HG03378 (cell line): ENCODE data around the gene TSPAN9.

ENCODE experiments used
- ATAC-seq: cut with Tn5 transposase; IDR thresholded peaks from one replicate; pipeline ENCODE4 v1.9.1; 2021; ENCODE audit warnings: mild to moderate bottlenecking, moderate library complexity; ENCODE audit not compliant: unreplicated experiment

Gene TSPAN9

DNA sequence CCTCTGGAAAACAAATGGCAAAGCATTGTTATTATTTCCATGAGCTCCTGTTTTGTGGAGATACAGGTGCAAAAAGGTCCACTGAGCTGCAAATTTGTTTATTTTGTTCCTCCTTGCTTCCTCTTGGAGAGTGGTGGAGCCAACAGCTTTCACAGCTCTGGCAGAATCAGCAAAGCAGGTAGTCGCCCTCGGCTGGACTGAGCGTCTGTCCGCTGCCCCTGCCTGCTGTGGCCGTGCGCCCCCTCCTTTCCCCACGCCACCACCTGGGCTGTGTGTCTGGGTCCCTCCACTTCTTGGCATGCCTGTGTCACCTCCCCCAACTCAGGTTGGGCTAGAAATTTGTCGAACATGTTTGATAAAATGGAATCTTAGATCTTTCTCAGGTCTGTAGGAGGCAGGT is 188.2 kb downstream of the TSPAN9 start:
- ATAC-seq: no peak

DNA sequence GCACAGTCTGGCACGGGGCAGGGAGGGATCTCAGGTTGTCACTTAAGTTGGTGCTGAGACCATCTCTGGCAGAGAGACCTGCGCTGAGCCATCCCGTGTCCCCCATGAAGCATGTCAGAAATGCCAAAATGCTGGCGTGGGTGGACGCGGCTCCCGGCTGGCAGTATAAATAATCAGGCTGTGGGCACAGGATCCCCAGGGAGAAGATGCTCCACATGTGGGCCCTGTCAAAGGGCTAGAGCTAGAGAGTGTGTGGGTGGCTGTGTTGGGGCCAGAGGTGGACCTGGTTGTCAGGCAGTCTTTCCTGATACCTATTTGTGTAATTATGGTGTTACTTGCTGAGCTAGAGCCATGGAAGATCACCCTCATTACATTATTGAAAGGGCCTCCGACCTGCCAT is 189.5 kb downstream of the TSPAN9 start:
- ATAC-seq: no peak

DNA sequence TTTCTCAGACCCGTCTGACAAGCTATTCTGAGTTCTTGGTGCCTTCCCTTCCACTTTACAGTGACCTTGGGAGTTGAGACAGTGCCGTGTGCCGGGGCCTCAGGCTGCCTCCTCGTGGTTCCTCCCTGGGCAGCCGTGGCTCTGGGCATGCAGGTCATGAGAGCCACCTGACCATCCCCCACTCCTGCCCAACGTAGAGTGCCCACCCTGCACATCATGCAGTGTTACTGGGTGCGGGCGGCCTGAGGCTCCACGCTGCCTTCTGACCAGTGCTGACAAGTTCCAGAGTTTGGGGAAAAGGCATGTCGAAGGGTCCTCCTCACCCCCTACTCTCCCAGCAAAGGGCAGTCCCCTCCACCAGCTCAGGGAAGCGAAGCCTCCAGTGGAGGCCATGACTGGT is 190.5 kb downstream of the TSPAN9 start:
- ATAC-seq: no peak

DNA sequence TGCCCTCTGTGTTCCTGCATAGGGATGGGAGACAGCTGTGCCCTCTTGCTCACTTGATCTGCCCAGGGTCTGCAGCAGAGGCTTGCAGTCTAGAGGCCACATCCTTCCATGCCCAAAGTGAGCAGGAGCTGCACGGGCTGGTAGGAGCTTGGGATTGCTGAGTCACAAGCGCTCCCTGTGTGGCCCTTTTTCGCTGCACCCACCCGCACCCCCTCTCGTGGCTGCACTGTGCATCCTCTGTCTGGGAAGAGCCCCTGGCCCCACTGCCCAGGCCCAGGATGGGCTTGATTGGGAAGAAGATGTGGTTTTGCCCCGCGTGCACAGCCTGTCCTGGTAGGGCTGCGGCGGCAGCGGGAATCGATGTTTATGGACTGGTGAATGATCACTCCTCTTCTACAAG is 192.4 kb downstream of the TSPAN9 start:
- ATAC-seq: no peak

DNA sequence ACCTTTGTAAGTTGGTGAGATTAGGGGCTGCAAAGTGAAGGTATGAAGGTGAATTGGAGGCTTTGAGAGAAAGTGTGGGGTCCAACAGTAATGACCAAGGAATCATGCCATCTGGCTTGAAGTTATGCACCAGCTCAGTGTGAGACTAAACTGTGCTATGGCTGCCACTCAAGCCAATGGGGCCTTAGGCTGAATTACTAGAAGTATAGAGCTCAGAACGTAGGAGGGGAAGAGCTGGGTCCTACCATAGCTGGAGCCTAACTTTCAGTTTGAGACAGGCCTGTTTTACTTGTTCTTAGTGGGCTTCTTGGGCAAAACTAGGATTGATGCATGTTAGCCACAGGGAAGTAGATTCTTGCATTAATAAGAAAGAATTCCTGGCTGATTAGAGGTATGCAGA is 194.0 kb downstream of the TSPAN9 start:
- ATAC-seq: no peak

DNA sequence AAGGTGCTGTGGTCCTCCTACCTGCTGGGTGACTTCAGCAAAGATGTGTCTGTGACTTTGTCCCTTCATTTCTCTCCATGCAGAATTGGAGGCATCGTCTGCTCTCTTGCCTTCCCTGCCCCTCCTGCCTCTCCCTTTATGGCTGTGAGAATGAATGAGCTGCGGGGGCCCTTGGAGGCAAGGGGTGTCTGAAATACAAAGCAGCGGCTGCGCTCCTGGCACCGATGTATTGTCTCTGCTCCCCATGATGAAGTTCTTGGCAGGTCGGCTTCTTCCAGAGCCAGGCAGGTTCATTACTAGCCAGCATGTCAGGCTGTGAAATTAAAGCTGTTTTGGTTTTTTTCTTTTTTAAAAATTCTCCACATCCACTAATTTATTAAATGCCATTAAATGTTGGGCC is 194.5 kb downstream of the TSPAN9 start:
- ATAC-seq: no peak

DNA sequence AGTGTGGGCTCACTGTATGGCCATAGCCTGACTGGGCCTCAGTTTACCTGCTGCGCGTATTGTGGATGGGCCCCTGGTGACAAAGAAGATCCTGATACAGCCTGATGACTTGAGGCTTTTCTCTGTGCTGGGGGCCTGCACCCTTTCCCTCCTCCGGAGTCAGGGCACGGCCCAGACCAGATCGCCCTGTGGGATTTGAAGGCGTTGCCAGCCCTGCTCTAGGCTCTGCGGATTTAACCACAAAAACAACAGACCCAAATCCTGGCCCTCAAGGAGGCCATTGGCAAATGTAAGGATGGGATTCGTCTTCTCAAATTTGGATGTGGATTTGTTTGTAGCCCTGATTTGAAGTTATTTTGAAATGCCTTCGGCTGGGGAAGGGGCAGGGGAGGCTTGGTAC is 195.8 kb downstream of the TSPAN9 start:
- ATAC-seq: no peak

DNA sequence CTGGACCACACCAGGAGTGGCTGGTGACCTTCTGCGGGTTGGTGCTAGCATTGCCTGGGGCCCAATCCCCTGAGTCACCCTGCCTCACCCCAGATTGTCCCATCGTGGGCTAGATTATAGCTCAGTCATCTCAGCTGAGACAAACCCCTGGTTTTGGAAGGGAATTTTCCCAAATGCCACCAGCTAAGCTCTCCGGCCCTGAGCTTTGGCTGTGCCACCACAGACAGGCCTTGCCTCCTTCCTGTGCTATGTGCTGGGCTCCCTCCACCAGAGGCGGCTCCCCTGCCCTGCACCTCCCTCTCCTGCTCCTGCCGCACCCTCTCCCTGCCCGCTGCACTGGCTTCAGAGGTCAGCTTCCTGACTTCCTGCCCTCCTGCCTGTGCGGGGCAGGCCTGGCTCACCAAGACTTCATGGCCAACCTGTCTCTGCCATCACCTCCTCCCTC is 196.3 kb downstream of the TSPAN9 start:
- ATAC-seq: no peak

DNA sequence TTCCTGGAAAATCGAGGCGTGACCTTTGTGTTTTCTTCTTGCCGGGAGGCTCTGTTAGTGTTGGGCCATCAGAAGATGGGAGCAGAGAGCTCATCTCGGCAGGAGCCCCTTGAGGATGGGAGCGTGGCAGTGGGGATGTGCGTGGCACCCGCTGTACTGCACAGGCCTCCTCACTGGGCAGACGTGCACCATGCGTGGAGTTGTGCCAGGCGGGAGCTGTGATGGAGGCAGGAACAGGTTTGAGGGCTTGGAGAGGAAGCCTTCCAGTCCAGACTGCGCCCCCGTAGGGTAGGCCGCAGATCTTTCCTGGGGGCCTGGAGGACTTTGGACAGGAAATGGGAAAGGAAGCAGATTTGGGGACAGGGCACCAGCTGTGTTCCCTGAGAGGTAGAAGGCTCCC is 197.5 kb downstream of the TSPAN9 start:
- ATAC-seq: no peak

DNA sequence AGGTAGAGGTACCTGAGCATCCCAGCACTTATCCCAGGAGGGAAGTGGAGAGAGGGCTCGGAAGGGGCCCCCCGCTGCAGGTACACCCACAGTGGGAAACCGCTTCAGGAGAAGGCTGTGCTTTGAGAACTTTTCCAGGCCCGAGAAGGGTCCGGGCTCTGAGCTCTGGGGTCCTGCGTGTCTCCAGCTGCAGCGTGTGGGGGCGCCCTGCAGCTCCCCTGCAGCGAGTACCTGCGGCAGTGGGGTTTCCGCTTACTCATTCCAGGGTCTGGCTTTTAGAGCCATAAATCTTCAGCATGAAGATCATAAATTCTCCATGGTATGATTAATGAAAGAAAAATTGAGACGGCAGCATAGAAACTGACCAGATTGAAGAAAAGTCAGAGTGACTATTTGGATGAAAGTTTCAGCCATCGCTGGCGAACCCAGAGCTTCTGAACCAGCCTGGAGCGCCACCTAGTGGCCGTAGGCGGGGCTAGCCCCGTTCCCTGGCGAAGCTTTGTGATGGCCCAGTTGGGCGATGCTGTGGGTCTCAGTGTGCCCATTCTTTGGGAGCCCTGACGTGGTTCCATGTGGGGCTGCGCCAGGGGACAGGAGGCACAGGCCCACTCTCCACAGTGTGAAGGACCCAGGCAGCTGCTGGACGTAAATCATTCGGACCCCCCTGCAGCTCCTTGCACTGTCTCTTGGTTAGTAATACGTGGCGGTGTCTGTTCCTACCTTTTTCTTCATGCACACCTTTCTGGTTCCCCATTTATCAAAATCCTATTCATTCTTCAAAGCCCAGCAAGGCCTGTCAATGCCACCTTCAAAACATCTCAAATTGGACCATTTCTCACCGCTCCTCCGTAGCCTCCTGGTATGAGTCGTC is 198.2 kb downstream of the TSPAN9 start:
- ATAC-seq: no peak

DNA sequence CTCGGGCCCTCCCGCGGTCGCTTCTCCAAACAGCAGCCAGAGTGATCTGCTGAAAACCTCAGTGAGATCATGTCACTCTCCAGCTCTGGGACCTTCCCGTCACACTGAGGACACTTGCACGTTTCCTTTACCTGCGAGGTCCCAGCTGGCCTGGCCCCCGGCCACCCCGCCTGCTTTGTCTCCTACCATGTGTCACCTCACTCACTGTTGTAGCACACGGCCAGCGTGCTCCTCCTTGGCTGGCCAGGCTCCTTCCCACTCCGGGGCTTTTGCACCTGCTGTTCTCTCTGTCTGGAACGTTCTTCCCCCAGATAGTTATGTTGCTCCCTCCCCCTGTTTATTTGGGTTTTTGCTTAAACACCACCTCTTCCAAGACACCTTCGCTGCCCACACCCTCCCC is 199.0 kb downstream of the TSPAN9 start:
- no peak for ATAC-seq

DNA sequence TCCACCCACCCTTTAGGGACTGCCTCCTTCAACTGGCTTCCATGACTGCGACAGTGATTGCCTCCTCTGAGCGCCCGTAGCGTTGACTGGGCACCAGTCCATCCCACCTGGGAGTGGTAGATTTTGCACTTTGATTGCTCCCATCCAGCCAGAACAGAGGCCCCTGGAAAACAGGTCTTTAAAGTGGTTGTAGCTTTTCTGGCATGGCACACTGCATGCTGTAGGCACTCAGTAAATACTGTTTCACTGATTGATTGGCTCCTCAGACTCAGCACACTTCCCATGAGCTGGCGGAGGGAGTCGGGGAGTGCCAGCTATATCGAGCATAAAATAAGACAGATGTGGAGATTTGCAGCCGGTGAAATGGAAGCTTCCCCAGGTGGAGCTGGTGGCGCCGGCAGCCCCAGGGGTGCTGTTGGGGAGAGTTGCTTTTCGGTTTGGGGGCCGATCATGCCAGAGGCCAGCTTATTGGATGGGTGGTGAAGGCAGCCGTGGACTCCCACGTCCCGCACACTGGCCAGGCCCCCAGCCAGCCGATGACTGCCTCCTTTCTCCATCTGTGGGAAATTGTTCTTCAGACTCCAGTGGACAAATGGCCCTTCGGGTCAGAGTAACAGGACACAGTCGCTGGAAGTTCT is 200.2 kb downstream of the TSPAN9 start:
- no peak for ATAC-seq

DNA sequence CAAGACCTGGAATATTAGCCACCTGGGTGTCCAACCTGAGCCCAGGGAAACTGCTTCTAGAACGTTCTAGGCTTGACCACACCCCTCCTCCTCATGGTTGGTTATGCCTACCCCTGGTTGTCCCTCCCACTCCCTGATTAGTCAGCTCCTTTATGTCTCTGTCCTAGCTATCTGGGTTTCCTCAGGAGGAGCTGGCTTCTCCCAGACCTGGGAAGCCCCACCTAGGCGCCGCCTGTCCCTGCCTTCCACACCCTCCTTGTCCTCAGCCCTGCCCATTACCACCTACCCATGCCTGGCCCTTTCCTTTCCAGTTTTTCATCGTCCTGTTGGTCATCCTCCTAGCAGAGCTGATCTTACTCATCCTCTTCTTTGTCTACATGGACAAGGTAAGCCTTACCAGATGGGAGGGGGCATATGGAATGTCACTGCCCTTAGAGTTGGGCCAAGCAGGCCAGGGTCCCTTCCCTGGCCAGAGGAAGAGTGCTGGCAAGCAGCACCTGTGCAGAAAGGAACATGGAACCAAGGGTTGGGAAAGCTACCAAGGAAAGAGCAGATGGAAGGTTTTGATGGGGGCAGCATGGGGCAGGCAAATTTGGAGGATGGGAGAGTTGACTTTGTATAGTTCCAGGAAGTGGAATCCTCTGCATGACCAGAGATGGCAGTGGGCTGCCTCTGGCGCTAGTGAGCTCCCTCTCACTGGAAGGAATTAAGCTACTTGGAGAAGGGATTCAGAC is 201.7 kb downstream of the TSPAN9 start:
- no peak for ATAC-seq

DNA sequence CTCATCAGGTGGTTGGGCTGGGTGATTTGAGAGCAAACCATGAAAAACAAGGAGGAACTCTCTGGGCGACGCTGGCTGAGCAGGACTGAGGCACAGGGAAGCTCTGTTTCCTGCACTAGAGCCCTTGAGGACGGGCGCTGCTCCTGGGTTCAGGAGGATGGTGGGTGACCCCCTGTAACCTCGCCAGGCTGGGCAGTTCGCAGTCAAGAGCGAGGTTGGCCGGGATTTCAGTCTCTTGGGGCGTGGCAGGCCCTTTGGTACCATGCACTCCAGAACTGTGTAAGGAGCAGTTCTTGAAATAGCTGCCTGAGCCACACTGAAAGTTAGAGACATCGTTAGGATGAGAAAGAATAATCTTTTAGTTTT is 202.2 kb downstream of the TSPAN9 start:
- no peak for ATAC-seq

DNA sequence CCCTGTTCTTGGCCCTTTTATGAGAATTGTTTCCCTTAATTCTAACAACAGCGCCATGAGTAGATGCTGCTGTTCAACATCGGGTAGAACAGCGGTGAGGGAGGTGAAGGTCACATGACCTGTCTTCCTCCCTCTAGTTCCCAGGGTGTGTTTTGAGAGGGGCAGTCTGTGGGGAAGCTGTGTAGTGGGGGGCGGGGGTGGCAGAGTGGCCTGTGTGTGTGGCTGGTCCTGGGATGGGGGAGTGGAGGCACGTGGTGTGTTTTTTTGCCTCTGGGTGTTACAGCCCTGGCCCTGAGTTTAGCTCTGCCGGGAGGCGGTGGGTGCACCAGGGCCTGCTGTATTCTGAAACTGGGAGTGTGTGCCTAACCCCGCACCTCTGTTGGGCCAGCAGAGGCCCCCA is 202.7 kb downstream of the TSPAN9 start:
- ATAC-seq: no peak

DNA sequence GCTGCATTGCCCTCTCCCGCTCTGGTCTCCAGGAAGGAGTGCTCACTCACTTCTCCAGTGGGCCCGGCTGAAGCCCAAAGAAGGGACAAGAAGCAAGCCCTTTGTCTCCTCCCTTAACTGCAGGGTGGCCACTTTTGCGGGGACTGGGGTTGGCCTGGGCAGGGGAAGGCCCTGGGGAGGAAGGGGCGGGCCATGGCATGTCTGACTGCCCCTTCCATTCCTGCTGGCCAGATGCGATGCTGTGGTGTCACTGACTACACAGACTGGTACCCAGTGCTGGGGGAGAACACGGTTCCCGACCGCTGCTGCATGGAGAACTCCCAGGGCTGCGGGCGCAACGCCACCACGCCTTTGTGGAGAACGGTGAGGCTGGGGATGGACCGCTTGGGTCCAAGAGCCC is 203.8 kb downstream of the TSPAN9 start:
- ATAC-seq: no peak

DNA sequence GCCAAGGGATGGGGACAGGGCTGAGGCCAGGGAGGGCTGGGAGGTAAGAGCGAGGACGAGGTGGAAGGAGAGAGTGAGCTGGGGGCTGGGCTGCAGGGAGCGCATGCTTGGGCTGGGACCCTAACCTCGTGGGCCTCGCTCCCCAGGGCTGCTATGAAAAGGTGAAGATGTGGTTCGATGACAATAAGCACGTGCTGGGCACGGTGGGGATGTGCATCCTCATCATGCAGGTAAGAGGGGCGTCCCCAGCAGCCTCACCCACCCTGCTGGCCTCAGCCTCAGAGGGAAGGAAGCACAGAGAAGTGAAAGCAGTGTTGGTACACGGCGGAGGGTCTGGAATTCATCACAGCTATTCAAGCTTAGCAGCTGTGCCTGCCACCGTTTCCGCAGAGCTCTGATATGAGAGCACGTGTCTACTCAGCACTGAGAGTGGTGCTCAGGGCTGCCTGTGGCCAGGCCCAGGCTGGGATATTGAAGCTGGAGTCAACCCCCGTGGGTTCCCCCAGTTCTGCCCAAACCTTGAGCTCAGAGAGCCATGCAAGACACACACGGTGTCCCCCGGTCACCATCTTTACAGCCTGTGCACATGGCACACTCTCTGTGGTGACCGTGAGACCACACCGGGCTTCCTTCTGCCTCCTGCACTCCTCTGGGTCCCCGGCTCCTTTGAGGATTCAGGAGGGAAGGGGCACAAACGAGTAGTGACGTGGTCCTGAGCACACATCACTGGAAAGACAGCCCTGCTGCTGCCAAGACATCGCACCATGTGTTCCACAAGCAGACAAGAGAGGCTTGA is 204.6 kb downstream of the TSPAN9 start:
- ATAC-seq: no peak

DNA sequence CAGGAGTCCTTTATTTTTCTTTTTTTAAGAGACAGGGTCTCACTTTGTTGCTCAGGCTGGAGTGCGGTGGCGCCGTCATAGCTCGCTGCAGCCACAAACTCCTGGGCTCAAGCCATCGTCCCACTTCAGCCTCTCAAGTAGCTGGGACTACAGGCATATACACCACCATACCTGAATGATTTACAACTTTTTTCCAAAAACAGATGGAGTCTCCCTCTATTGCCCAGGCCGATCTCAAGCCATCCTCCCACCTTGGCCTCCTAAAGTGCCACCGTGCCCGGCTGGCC is 205.1 kb downstream of the TSPAN9 start:
- ATAC-seq: no peak

DNA sequence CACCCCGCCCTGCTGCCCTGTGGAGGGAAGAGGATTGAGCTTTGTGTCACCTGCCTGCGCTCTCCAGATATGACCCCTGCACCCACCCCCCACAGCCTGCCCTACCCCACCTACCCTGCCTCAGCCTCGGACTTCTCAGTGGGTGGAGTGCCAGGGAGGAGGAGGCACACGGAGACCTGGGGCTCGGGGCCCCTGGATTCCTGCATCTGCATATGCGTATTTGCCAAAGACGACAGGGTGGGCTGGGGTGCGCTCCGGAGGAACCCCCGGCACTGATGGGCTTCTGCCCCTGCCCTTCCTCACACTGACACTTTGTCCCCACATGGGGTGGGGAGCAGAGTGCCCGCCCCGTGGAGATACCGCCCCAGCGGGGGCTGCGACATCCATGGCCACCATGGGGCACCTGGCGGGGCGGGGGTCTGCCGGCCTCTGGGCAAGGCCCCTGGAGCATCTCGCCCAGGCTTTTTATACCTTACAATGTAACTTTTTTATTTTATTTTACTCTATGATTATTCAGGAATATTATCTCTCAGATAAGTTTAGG is 206.0 kb downstream of the TSPAN9 start:
- no peak for ATAC-seq

DNA sequence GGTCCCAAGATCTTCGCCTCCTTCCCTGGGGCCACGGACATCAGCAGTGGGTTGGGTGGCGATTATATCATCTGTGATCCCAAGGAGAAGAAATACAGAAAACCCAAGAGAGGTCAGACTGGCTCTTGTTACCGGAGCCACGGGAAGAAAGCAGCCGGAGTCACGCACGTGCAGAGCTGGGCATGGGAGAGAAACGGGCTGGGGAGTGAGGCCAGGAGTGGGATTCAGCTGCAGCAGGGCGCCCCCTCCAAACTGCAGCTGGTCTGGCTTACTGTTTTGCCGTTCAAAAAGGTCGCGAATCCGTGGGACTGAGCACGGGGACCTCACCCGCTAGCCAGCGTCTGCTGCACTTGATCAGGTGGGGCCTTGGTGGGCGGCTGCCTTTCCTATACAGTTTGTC is 207.2 kb downstream of the TSPAN9 start:
- no peak for ATAC-seq

DNA sequence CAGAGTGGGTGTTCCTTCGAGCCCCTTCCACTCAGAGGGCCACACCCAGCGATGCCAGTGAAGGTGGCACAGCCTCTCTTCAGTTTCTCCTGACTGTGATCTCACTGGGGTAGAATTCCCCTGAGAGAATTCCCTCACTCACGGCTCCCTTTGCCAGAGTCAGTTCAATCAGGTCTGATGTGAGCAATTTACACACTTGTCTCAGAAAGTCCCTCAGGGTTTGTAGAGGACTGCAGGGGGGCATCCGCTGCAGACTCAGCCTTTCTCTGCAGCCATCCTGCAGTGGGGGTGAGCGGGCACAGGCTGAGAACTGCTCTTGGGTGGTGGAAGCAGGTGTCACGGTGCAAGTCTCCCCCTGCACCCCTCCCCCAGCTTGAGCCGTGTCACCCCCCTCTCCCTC is 208.4 kb downstream of the TSPAN9 start:
- no peak for ATAC-seq
